Measurements from ENCODE around the gene FBLN1. TPM values are rescaled to one million over a fixed set of nuclear protein-coding genes. Genes with fewer than 3 reads are reported as not detected.
A peak's percentile ranks its signal among the peaks of the same experiment; 100 is the strongest.

Gene FBLN1
- total and polyA plus RNA-seq, 9 of the 15 experiments (the other 6 are each of a cell fraction or from before 2014, with no cell fraction given), result 0.66 TPM; not detected in 8

DNA sequence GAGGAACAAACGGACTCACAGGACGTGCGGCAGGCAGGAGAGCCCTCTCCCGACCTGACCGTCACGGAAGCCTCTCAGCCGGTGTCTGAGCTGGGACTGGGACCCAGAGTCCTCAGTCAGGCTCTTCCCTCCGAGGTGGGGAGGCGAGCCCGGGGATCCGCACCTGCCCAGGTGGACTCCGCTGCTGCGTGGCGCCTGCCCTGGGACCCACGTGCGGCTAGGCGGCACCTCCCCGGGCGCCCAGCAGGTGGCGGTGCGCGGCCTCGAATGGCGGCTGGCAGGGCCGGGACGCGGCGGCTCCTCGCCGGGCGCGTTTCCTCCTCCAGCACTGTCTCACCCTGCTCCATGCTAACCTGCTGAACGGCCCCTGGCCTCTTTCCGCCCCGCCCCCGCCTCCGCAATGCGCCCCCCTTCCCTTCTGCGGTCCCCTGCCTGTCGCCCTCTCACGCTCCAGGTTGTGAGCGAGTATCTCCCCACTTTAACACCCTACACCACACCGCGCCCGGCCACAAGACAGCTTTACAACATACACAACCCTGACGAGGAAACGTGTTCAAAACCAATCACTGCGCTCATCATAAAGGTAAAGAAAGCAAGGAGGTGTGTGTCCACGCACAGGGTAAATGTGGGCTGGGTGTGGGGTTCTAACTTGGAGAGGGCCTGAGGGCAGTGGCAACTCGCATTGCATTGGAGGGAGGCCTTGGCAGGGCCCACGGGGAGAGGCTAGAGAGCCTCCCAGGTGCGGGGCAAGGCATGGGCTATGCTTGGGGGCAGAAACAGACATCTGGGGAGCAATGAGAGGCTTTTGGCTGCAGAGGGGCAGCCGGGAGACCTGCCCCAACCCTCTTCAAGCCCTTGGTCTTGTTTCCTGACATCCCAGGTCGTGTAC is 143.1 kb downstream of the FBLN1 start (continued):
- TF ChIP-seq MAZ (CRISPR knock-in tag; conservative IDR thresholded peaks at IDR 0.05 in 1 of 2, IDR thresholded peaks at IDR 0.05 in 1 of 2), result 0 out of 4 replicates have a peak, but pooled peaks of 1 of the 2 experiments have one; percentile 25
- TF ChIP-seq, protein P1, sequence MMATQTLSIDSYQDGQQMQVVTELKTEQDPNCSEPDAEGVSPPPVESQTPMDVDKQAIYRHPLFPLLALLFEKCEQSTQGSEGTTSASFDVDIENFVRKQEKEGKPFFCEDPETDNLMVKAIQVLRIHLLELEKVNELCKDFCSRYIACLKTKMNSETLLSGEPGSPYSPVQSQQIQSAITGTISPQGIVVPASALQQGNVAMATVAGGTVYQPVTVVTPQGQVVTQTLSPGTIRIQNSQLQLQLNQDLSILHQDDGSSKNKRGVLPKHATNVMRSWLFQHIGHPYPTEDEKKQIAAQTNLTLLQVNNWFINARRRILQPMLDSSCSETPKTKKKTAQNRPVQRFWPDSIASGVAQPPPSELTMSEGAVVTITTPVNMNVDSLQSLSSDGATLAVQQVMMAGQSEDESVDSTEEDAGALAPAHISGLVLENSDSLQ (IDR thresholded peaks at IDR 0.05), result no peak
- no peak for TF ChIP-seq PYGO2 (tag; IDR thresholded peaks at IDR 0.05)
- no peak for TF ChIP-seq ZNF589 (CRISPR knock-in tag; IDR thresholded peaks at IDR 0.05; ENCODE audit: low read depth)
- TF ChIP-seq, protein P2, sequence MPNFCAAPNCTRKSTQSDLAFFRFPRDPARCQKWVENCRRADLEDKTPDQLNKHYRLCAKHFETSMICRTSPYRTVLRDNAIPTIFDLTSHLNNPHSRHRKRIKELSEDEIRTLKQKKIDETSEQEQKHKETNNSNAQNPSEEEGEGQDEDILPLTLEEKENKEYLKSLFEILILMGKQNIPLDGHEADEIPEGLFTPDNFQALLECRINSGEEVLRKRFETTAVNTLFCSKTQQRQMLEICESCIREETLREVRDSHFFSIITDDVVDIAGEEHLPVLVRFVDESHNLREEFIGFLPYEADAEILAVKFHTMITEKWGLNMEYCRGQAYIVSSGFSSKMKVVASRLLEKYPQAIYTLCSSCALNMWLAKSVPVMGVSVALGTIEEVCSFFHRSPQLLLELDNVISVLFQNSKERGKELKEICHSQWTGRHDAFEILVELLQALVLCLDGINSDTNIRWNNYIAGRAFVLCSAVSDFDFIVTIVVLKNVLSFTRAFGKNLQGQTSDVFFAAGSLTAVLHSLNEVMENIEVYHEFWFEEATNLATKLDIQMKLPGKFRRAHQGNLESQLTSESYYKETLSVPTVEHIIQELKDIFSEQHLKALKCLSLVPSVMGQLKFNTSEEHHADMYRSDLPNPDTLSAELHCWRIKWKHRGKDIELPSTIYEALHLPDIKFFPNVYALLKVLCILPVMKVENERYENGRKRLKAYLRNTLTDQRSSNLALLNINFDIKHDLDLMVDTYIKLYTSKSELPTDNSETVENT (CRISPR knock-in tag; IDR thresholded peaks at IDR 0.05), result no peak

Data from K562 (cell line).